Measurements from ENCODE around the gene PLXNA2.

Gene PLXNA2

GRCh38 chr1:208009303-208009702 lies 234.9 kb downstream of the PLXNA2 start:
- DNase-seq = no peak

GRCh38 chr1:208008534-208008933 lies 235.7 kb downstream of the PLXNA2 start:
- no peak for DNase-seq

- DNase-seq = no peak
Measured at GRCh38 chr1:208007938-208008342, 236.2 kb downstream of the PLXNA2 start.

- DNase-seq = no peak
Measured at GRCh38 chr1:208007319-208007937, 236.8 kb downstream of the PLXNA2 start.

GRCh38 chr1:208006258-208006920 lies 237.8 kb downstream of the PLXNA2 start:
- no peak for DNase-seq

DNA sequence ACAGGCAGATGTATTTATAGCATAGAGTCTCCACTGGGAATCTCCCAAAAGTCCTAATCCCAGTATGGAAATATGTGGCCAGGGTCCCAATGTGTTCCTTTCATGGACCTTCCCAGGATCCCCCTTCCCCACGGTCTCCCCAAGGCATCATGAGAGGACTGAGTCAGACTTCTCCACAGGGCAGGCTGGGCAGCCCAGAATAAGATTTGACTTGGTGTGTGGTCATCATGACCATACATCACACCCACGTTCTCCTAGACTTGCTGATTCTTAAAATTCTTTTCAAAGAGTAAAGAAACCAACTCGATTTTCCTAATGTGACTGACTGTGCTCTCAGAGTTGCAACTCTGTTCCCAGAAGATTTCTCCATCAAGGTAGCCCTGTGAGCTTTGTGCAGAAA lies 239.3 kb downstream of the PLXNA2 start:
- DNase-seq = no peak

DNA sequence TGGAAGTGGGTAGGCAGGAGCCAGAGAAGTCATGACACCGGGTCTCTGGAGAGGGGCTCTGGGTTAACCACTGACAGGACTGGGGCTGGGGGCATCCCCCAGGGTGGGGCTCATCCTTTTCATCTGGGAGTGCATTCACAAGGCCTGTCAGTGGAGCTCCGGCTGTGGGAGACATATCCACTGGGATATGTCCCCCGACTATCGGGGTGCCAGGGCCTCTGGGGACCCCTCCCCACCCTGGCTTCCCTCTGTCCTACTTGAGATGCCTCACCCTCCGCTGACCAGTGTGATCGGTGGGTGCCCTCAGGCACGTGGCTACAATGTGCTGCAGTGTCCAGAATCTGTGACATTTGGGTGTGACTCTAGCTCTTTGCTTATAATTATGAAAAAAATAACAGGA lies 240.9 kb downstream of the PLXNA2 start:
- DNase-seq = no peak

DNA sequence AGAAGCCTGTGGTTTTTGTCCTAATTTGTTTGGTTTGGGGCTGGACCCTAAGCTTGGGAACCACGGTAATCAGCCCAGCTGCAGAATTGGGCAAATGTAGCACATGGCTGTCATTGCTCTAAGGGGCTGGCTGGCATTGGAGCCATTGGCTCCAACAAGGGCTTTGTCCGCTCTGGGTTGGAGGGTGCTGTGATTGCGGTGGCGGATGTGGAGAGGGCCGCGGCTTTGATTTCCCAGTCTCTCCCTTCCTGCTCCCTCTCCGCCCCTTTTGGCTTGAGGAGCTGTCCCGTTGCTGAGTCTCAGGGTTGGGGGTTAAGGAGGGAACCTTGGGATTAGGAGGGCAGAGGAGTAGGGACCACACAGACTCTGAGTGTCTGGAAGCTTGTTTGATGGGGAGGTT lies 241.5 kb downstream of the PLXNA2 start:
- no peak for DNase-seq

GRCh38 chr1:208002078-208002477 lies 242.1 kb downstream of the PLXNA2 start:
- no peak for DNase-seq

DNA sequence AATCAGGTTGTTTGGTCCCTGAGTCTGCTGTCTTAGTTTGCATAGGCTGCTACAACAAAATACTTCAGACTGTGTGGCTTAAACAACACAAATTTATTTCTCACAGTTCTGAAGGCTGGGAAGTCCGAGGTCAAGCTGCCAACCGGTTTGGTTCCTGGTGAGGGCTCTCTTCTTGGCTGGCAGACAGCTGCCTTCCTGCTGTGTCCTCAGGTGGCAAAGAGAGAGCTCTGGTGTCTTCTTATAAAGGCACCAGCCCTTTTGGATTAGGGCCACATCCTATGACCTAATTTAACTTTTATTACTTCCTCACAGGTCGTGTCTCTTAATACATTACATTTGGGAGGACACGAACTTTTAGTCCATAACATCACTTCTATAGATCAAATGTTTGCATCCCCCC lies 243.7 kb downstream of the PLXNA2 start:
- DNase-seq = no peak

DNA sequence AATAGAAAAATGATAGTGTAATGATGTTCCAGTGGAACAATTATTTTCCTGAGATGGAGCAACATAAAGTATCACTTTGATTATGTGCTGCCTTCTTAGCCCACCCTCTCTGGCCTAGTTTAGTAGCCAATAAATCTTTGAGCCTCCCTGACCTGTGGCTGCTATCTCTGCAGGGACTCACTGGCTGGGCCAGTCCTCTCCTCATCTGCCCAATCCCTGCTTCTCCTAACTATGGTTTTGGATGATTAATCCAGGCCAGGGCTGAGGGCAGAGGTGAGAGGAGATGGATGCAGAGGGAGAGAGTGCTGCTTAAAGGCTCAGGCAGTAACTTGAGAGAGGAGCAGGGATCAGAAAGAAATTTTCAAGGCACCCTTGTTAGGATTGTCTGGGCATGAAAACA lies 244.2 kb downstream of the PLXNA2 start:
- no peak for DNase-seq

DNA sequence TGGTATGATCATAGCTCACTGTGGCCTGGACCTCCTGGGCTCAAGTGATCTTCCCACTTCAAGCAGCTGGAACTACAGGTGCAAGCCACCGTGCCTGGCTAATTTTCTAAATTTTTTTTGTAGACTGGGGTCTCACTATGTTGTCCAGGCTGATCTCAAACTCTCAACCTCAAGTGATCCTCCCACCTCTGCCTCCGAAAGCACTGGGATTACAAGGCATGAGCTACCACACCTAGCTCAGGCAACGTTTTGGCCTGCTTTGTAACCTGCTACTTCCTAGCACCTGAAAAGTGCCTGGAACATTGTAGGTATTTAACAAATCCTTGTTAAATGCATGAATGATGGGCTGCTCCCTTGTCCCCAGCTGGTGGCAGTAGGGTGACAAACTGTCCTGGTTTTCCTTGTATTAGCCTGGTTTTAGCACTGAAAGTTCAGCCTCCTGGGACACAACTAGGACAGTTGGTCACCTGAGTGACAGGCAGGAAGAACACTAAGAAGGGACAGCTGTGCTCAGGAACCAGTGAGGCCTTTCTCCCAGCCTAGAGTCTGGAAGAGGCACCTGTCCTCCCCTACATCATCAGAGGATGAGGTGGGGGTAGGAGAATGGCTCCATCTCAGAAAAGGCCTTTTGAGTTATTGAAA lies 244.8 kb downstream of the PLXNA2 start:
- DNase-seq = no peak

GRCh38 chr1:207998691-207999090 lies 245.5 kb downstream of the PLXNA2 start:
- DNase-seq = no peak

DNA sequence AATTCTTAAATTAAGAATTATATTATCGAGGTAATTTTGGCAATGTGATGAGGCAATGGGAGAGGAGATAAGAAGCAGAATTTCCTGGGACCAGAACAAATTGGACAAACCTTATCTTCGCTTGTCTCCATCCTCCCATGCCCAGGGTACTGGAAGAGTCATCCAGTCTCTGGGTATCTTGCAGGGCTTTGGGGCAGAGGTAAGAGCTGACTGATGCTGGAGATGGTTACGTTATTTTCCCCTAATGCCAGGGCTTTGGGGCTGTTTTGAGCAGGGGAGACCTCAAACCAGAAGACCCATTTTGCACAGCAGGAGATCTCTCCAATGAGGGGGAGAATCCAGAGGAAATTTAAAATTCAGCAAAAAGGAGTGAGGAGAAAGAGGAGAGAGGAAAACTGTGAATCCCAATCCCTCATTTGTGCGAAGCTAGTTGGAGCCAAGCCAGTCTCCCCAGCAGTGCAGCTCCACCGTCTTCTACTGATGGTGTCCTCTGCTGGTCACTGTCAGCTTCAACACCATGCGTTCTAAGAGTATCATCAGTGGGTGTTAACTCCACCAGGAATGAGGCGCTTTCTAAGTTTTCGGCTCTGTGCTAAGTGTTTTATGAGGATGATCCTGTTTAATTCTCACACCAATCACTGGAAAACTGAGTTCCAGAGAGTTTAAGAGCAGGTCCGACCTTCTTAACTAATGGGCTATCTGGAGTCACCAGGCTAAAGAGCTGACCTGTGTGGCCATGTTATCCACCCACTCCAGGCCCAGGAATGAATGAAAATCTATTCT lies 246.5 kb downstream of the PLXNA2 start:
- peak in 4 of 6 experiments; percentile 9 to 30 (median 22) for DNase-seq

- DNase-seq = no peak
Measured at GRCh38 chr1:207996636-207997035, 247.5 kb downstream of the PLXNA2 start.

- DNase-seq = no peak
Measured at GRCh38 chr1:207995576-207995975, 248.6 kb downstream of the PLXNA2 start.

GRCh38 chr1:207993477-207994445 lies 250.4 kb downstream of the PLXNA2 start:
- DNase-seq = no peak

DNA sequence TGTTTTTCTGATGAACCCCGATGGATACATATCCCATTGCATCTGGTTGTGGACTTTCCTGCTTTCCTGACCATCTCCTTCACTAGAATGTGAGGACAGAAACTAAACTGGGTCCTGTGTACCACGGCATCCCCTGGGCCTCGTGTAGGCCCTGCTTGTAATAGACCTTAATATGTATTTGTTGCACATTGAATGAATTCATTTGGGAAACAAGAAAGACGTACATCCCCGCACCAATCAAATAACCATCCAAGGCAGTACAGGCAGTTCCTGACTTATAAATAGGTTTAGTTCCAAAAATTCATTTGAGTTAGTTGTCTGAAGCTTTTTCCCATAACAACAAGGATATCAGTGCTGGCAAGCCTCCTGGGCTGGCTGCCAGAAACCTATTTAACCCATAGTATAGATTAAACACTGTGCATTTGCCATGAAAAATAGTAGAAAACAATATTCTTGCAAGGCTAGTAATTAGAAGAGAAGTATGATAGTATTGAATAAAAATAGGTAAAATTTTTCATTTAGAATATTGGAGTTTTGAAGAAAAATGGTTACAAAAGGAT lies 251.4 kb downstream of the PLXNA2 start:
- no peak for DNase-seq

DNA sequence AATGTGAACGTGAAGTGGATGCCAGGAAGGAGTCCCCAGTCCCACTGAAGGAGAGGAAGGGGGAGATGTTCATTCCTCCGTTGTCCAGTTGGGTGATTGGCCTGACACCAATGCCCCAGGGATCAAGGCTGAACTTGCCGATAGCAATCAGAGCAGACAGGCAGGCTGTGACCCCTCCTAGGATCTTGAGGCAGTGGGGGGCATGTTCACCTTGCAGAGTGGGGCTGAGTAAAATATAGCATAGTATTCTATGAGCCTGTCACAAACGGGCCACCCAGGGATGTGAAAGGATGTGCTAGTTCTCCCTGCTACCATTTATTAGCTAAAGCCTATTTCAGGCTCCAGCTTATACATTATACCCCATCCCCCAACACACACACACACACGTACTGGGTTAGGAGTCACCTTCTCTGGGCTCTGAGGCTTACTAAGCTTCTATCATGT lies 252.6 kb downstream of the PLXNA2 start:
- DNase-seq = no peak

GRCh38 chr1:207990876-207991582 lies 253.2 kb downstream of the PLXNA2 start:
- DNase-seq = no peak

GRCh38 chr1:207990455-207990854 lies 253.7 kb downstream of the PLXNA2 start:
- no peak for DNase-seq

Measured in stimulated activated naive CD4-positive, alpha-beta T cell (primary cell).